ENCODE results near the gene MYO10.
"Not testable (repeated sequence)": the region's sequence is repeated elsewhere in the genome, so short reads cannot be mapped to it uniquely, and the experiment has no call there.

The MYO10 gene

GRCh38 chr5:16740811-16741392 is 195.2 kb downstream of the MYO10 start:
- no peaks in the 10 kb centered on the region for H4K20me1 ChIP-seq (ENCODE audit: insufficient read depth, low read length)
- ATAC-seq (ENCODE audit: insufficient read depth, low read depth) (no peak), DNase-seq (no peak)
- H3K36me3 ChIP-seq (ENCODE audit: insufficient read depth, low read length) = no peaks in the 10 kb centered on the region
- no peaks in the 10 kb centered on the region for H3K79me2 ChIP-seq (ENCODE audit: insufficient read depth, low read length)
- no peaks in the 10 kb centered on the region for H3K9me3 ChIP-seq (ENCODE audit: insufficient read depth, low read length, severe bottlenecking)
- H3K4me3 ChIP-seq (ENCODE audit: low read depth in 1 of 2, low read length in 2 of 2) = no peak overlapping the region
- no peak overlapping the region for H3K27ac ChIP-seq (ENCODE audit: low read length)
- H3K4me2 ChIP-seq (ENCODE audit: insufficient read depth, low read length) = no peak overlapping the region
- H3K4me1 ChIP-seq (ENCODE audit: insufficient read depth, low read length) = no peaks in the 10 kb centered on the region
- no peaks in the 10 kb centered on the region for H3K27me3 ChIP-seq (ENCODE audit: insufficient read depth, low read length, poor library complexity)
- TF ChIP-seq EZH2 (IDR thresholded peaks at IDR 0.05; ENCODE audit: borderline replicate concordance, low read depth, low read length, severe bottlenecking) (no peak), CTCF (IDR thresholded peaks at IDR 0.05; ENCODE audit: borderline replicate concordance, extremely low read depth, low read length, poor library complexity, severe bottlenecking) (peak; percentile 17)
- no peak overlapping the region for H3K9ac ChIP-seq (ENCODE audit: low read depth, low read length)
- H2AFZ ChIP-seq (ENCODE audit: low read depth, low read length) = no peak overlapping the region

- Histone ChIP-seq H3K36me3 (ENCODE audit: insufficient read depth, low read length) (no peaks in the 10 kb centered on the region), H3K27me3 (ENCODE audit: insufficient read depth, low read length, poor library complexity) (no peaks in the 10 kb centered on the region), H3K27ac (ENCODE audit: low read length) (no peak overlapping the region), H3K4me2 (ENCODE audit: insufficient read depth, low read length) (no peak overlapping the region), H3K4me3 (ENCODE audit: low read depth in 1 of 2, low read length in 2 of 2) (no peak overlapping the region), H2AFZ (ENCODE audit: low read depth, low read length) (no peak overlapping the region), H3K9ac (ENCODE audit: low read depth, low read length) (no peak overlapping the region), H3K9me3 (ENCODE audit: insufficient read depth, low read length, severe bottlenecking) (no peaks in the 10 kb centered on the region), H3K4me1 (ENCODE audit: insufficient read depth, low read length) (no peaks in the 10 kb centered on the region), H4K20me1 (ENCODE audit: insufficient read depth, low read length) (no peaks in the 10 kb centered on the region), H3K79me2 (ENCODE audit: insufficient read depth, low read length) (no peaks in the 10 kb centered on the region)
- TF ChIP-seq EZH2 (IDR thresholded peaks at IDR 0.05; ENCODE audit: borderline replicate concordance, low read depth, low read length, severe bottlenecking) = no peak
- no peak for TF ChIP-seq CTCF (IDR thresholded peaks at IDR 0.05; ENCODE audit: borderline replicate concordance, extremely low read depth, low read length, poor library complexity, severe bottlenecking)
- DNase-seq (no peak), ATAC-seq (ENCODE audit: insufficient read depth, low read depth) (no peak)
Measured at GRCh38 chr5:16740066-16740810, 195.8 kb downstream of the MYO10 start.

GRCh38 chr5:16738393-16738792 is 197.7 kb downstream of the MYO10 start:
- H3K27ac ChIP-seq (ENCODE audit: low read length); ATAC-seq (ENCODE audit: insufficient read depth, low read depth); H3K4me2 ChIP-seq (ENCODE audit: insufficient read depth, low read length): not testable (repeated sequence)

GRCh38 chr5:16737620-16738364 is 198.3 kb downstream of the MYO10 start:
- Histone ChIP-seq H3K79me2 (ENCODE audit: insufficient read depth, low read length) (no peaks in the 10 kb centered on the region), H3K9ac (ENCODE audit: low read depth, low read length) (no peak overlapping the region), H3K9me3 (ENCODE audit: insufficient read depth, low read length, severe bottlenecking) (no peaks in the 10 kb centered on the region), H3K27ac (ENCODE audit: low read length) (no peak overlapping the region), H2AFZ (ENCODE audit: low read depth, low read length) (no peak overlapping the region), H3K4me1 (ENCODE audit: insufficient read depth, low read length) (no peaks in the 10 kb centered on the region), H3K4me2 (ENCODE audit: insufficient read depth, low read length) (no peak overlapping the region), H4K20me1 (ENCODE audit: insufficient read depth, low read length) (no peaks in the 10 kb centered on the region), H3K27me3 (ENCODE audit: insufficient read depth, low read length, poor library complexity) (no peaks in the 10 kb centered on the region), H3K4me3 (ENCODE audit: low read depth in 1 of 2, low read length in 2 of 2) (no peak overlapping the region), H3K36me3 (ENCODE audit: insufficient read depth, low read length) (no peaks in the 10 kb centered on the region)
- TF ChIP-seq EZH2 (IDR thresholded peaks at IDR 0.05; ENCODE audit: borderline replicate concordance, low read depth, low read length, severe bottlenecking) (no peak), CTCF (IDR thresholded peaks at IDR 0.05; ENCODE audit: borderline replicate concordance, extremely low read depth, low read length, poor library complexity, severe bottlenecking) (no peak)
- DNase-seq (no peak), ATAC-seq (ENCODE audit: insufficient read depth, low read depth) (no peak)

More at GRCh38 chr5:16738393-16738792, 197.7 kb downstream of the MYO10 start:
- H3K4me1 ChIP-seq (ENCODE audit: insufficient read depth, low read length); H2AFZ ChIP-seq (ENCODE audit: low read depth, low read length); H3K79me2 ChIP-seq (ENCODE audit: insufficient read depth, low read length); H3K4me3 ChIP-seq (ENCODE audit: low read depth in 1 of 2, low read length in 2 of 2); H3K9me3 ChIP-seq (ENCODE audit: insufficient read depth, low read length, severe bottlenecking); H3K27me3 ChIP-seq (ENCODE audit: insufficient read depth, low read length, poor library complexity); H4K20me1 ChIP-seq (ENCODE audit: insufficient read depth, low read length); DNase-seq; H3K36me3 ChIP-seq (ENCODE audit: insufficient read depth, low read length); H3K9ac ChIP-seq (ENCODE audit: low read depth, low read length): not testable (repeated sequence)
